ENCODE results near the gene SAMD13. TPM values are rescaled to one million over a fixed set of nuclear protein-coding genes. Genes with fewer than 3 reads are reported as not detected.

Gene SAMD13
- total RNA-seq, 2 experiments from 2014 or later, result not detected

DNA sequence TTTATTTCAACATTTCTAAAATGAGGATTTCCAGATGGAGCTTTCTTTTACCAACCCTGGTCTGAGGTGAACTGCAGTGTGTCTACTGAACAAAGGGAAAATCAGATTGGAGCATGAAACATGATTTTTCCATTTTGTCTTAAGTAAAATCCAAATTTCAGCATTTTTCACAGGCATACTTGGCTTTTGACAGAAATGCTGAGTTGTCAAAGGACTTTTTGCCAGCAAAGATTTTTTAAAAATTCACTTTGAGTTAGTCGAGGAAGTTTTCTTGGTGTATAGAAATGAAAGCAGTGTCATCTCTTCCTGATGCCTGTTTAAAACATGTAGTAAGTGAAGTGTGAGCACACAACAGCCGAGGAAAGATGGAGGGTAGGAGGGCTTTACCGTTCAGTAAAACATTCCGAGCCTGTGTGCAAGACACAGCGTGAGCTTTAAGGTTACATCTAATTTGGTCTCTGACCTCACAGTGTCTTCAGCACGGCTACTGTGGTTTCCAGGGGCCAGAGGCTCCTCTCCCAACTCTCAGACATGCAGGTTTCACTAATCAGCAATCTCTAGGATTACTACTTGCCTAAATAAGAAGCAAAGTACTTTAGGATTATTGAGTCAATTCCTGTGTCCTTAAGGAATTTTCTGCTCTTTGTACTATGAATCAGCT lies 45.9 kb downstream of the SAMD13 start:
- Mint-ChIP-seq H3K36me3 (ENCODE audit: low read depth) (no peaks in the 10 kb centered on the region), H3K27me3 (no peaks in the 10 kb centered on the region), H3K4me3 (no peak overlapping the region), H3K9me3 (no peaks in the 10 kb centered on the region), H3K27ac (no peak overlapping the region), H3K4me1 (ENCODE audit: low read depth) (no peaks in the 10 kb centered on the region)
- H3K36me3 ChIP-seq (ENCODE audit: insufficient read depth, low read length), result no peaks in the 10 kb centered on the region
- CTCF ChIA-PET, result no interaction called here
- intact Hi-C loops (cut with DNase I, micrococcal nuclease), result no loop called here
- H3K27ac ChIP-seq (ENCODE audit: low read depth in 1 of 2, low read length in 2 of 2), result no peak overlapping the region
- POLR2A ChIA-PET, result no interaction called here
- H3K4me3 ChIP-seq (ENCODE audit: low read length), result no peak overlapping the region
- ATAC-seq (ENCODE audit: poor library complexity), result no peak
- no peaks in the 10 kb centered on the region for H3K27me3 ChIP-seq (ENCODE audit: control insufficient read depth in 1 of 2, insufficient read depth in 2 of 2, low read length in 2 of 2)
- H3K9me3 ChIP-seq (ENCODE audit: control insufficient read depth in 1 of 2, insufficient read depth in 1 of 2, low read length in 2 of 2), result no peaks in the 10 kb centered on the region
- DNase-seq, result no peak
- H3K4me1 ChIP-seq (ENCODE audit: insufficient read depth, low read length), result no peaks in the 10 kb centered on the region
- TF ChIP-seq, protein P1, sequence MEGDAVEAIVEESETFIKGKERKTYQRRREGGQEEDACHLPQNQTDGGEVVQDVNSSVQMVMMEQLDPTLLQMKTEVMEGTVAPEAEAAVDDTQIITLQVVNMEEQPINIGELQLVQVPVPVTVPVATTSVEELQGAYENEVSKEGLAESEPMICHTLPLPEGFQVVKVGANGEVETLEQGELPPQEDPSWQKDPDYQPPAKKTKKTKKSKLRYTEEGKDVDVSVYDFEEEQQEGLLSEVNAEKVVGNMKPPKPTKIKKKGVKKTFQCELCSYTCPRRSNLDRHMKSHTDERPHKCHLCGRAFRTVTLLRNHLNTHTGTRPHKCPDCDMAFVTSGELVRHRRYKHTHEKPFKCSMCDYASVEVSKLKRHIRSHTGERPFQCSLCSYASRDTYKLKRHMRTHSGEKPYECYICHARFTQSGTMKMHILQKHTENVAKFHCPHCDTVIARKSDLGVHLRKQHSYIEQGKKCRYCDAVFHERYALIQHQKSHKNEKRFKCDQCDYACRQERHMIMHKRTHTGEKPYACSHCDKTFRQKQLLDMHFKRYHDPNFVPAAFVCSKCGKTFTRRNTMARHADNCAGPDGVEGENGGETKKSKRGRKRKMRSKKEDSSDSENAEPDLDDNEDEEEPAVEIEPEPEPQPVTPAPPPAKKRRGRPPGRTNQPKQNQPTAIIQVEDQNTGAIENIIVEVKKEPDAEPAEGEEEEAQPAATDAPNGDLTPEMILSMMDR (IDR thresholded peaks at IDR 0.05), result no peak

GRCh38 chr1:84347932-84348555 lies 46.5 kb downstream of the SAMD13 start:
- H3K4me1 Mint-ChIP-seq (ENCODE audit: low read depth), result no peaks in the 10 kb centered on the region
- ChIA-PET CTCF (no interaction called here), POLR2A (no interaction called here)
- H3K4me3 Mint-ChIP-seq, result no peak overlapping the region
- no peak overlapping the region for H3K27ac Mint-ChIP-seq
- no peaks in the 10 kb centered on the region for H3K36me3 Mint-ChIP-seq (ENCODE audit: low read depth)
- no peaks in the 10 kb centered on the region for H3K27me3 ChIP-seq (ENCODE audit: control insufficient read depth in 1 of 2, insufficient read depth in 2 of 2, low read length in 2 of 2)
- intact Hi-C loops (cut with DNase I, micrococcal nuclease), result no loop called here
- no peaks in the 10 kb centered on the region for H3K4me1 ChIP-seq (ENCODE audit: insufficient read depth, low read length)
- H3K27ac ChIP-seq (ENCODE audit: low read depth in 1 of 2, low read length in 2 of 2), result no peak overlapping the region
- no peaks in the 10 kb centered on the region for H3K27me3 Mint-ChIP-seq
- DNase-seq (no peak), ATAC-seq (ENCODE audit: poor library complexity) (no peak)
- no peaks in the 10 kb centered on the region for H3K36me3 ChIP-seq (ENCODE audit: insufficient read depth, low read length)
- no peaks in the 10 kb centered on the region for H3K9me3 Mint-ChIP-seq
- H3K4me3 ChIP-seq (ENCODE audit: low read length), result no peak overlapping the region
- TF ChIP-seq, protein P1 (IDR thresholded peaks at IDR 0.05), result no peak
- no peaks in the 10 kb centered on the region for H3K9me3 ChIP-seq (ENCODE audit: control insufficient read depth in 1 of 2, insufficient read depth in 1 of 2, low read length in 2 of 2)

- Mint-ChIP-seq H3K4me3 (no peak overlapping the region), H3K27me3 (no peaks in the 10 kb centered on the region), H3K9me3 (no peaks in the 10 kb centered on the region), H3K36me3 (ENCODE audit: low read depth) (no peaks in the 10 kb centered on the region), H3K4me1 (ENCODE audit: low read depth) (no peaks in the 10 kb centered on the region), H3K27ac (no peak overlapping the region)
- intact Hi-C loops (cut with DNase I, micrococcal nuclease), result no loop called here
- no peak for DNase-seq
- Histone ChIP-seq H3K9me3 (ENCODE audit: control insufficient read depth in 1 of 2, insufficient read depth in 1 of 2, low read length in 2 of 2) (no peaks in the 10 kb centered on the region), H3K36me3 (ENCODE audit: insufficient read depth, low read length) (no peaks in the 10 kb centered on the region), H3K4me3 (ENCODE audit: low read length) (no peak overlapping the region), H3K27me3 (ENCODE audit: control insufficient read depth in 1 of 2, insufficient read depth in 2 of 2, low read length in 2 of 2) (no peaks in the 10 kb centered on the region), H3K4me1 (ENCODE audit: insufficient read depth, low read length) (no peaks in the 10 kb centered on the region), H3K27ac (ENCODE audit: low read depth in 1 of 2, low read length in 2 of 2) (no peak overlapping the region)
- ChIA-PET POLR2A (no interaction called here), CTCF (no interaction called here)
- ATAC-seq (ENCODE audit: poor library complexity), result no peak
- TF ChIP-seq, protein P1 (IDR thresholded peaks at IDR 0.05), result no peak
Observed at GRCh38 chr1:84348759-84349158, 47.3 kb downstream of the SAMD13 start.
